Measurements from ENCODE around the gene ACOX3.
"Not testable (repeated sequence)": the region's sequence is repeated elsewhere in the genome, so short reads cannot be mapped to it uniquely, and the experiment has no call there.

Gene ACOX3

GRCh38 chr4:8431553-8431952 is 9.0 kb downstream of the ACOX3 start:
- H3K4me3 ChIP-seq (ENCODE audit: low read depth, low read length): no peak overlapping the region
- no peak for TF ChIP-seq CTCF (IDR thresholded peaks at IDR 0.05; ENCODE audit: low read depth, low read length)

GRCh38 chr4:8428288-8429097 is 12.0 kb downstream of the ACOX3 start:
- peak overlapping the region; percentile 63 for H3K4me3 ChIP-seq (ENCODE audit: low read depth, low read length)
- peak; percentile 39; the same call in 1 of the 2 replicates for TF ChIP-seq CTCF (IDR thresholded peaks at IDR 0.05; ENCODE audit: low read depth, low read length)

GRCh38 chr4:8427761-8428287 is 12.7 kb downstream of the ACOX3 start:
- TF ChIP-seq CTCF (IDR thresholded peaks at IDR 0.05; ENCODE audit: low read depth, low read length): no peak
- peak overlapping the region; percentile 63 for H3K4me3 ChIP-seq (ENCODE audit: low read depth, low read length)

- no peak for TF ChIP-seq CTCF (IDR thresholded peaks at IDR 0.05; ENCODE audit: low read depth, low read length)
- H3K4me3 ChIP-seq (ENCODE audit: low read depth, low read length): peak overlapping the region; percentile 63
Observed at GRCh38 chr4:8427262-8427661, 13.3 kb downstream of the ACOX3 start.

GRCh38 chr4:8422786-8423185 is 17.7 kb downstream of the ACOX3 start:
- TF ChIP-seq CTCF (IDR thresholded peaks at IDR 0.05; ENCODE audit: low read depth, low read length): no peak
- no peak overlapping the region for H3K4me3 ChIP-seq (ENCODE audit: low read depth, low read length)

- H3K4me3 ChIP-seq (ENCODE audit: low read depth, low read length): no peak overlapping the region
- no peak for TF ChIP-seq CTCF (IDR thresholded peaks at IDR 0.05; ENCODE audit: low read depth, low read length)
Observed at GRCh38 chr4:8422327-8422726, 18.2 kb downstream of the ACOX3 start.

GRCh38 chr4:8420151-8420550 is 20.4 kb downstream of the ACOX3 start:
- not testable (repeated sequence) for H3K4me3 ChIP-seq (ENCODE audit: low read depth, low read length)
